Endothelial cell of umbilical vein (primary cell): ENCODE measurements around the gene SEMA7A. TPM values are rescaled to one million over a fixed set of nuclear protein-coding genes. Genes with fewer than 3 reads are reported as not detected.

Source experiments
- BruUV-seq: library from RNA; stranded (reverse); fragments of 400-500 nt; replicated peaks from 2 replicates; lab custom pipeline; 2021; lab: Mats Ljungman, UMichigan
- CTCF ChIA-PET: fragments of 300-600, 350-600 bp; sonication (Branson Sonifier 250); formaldehyde crosslinking; loops from one replicate; lab custom pipeline; 2021; ENCODE audit warnings: antibody characterized with exemption, inconsistent platforms; lab: Charles Lee
- POLR2A ChIA-PET: fragments of 300-600, 350-600 bp; sonication (Branson Sonifier 250); formaldehyde crosslinking; loops from one replicate; lab custom pipeline; 2021; ENCODE audit warnings: antibody characterized with exemption, inconsistent platforms; lab: Charles Lee
- DNase-seq: peaks from one replicate; pipeline ENCODE4 v3.0.0-alpha.2; 2011; ENCODE audit warnings: low read depth, low spot score
- FAIRE-seq: peaks from 2 replicates; lab custom pipeline; 2011; peaks lifted over from hg19 to GRCh38; lab: Jason Lieb, UNC
- H2AFZ ChIP-seq: 2 replicates; pipeline ENCODE4 v1.6.0; 2012; ENCODE audit warnings: low read depth, low read length, control low read depth, inconsistent platforms
- H3K27ac ChIP-seq: 2 replicates; pipeline ENCODE4 v1.5.1; 2011; ENCODE audit warnings: low read depth, mild to moderate bottlenecking, control low read depth, low read length, moderate library complexity; ENCODE audit not compliant: insufficient read depth
- H3K27me3 ChIP-seq, 2 experiments: 2 replicates each; pipeline versions ENCODE4 v1.6.0 to v1.6.1; 2011; ENCODE audit warnings: low read length in 2 of 2, mixed read lengths in 1 of 2; ENCODE audit not compliant: control insufficient read depth in 2 of 2, insufficient read depth in 2 of 2
- H3K36me3 ChIP-seq, 2 experiments: 2 replicates in 1 of 2; 3 replicates in 1 of 2; pipeline ENCODE4 v1.5.1; 2011; ENCODE audit warnings: low read length in 2 of 2, mild to moderate bottlenecking in 1 of 2, moderate library complexity in 1 of 2; ENCODE audit not compliant: control insufficient read depth in 2 of 2, insufficient read depth in 2 of 2; ENCODE audit errors: extremely low read depth in 1 of 2
- H3K4me1 ChIP-seq: 3 replicates; pipeline ENCODE4 v1.5.1; 2011; ENCODE audit warnings: mild to moderate bottlenecking, low read length; ENCODE audit not compliant: control insufficient read depth, insufficient read depth; ENCODE audit errors: extremely low read depth
- H3K4me2 ChIP-seq: 2 replicates; pipeline ENCODE4 v1.6.1; 2011; ENCODE audit warnings: low read length, control low read depth, mixed read lengths; ENCODE audit not compliant: insufficient read depth
- H3K4me3 ChIP-seq, 3 experiments: fragments of 200-600 bp in 1 of 3; sonication (generic), shearing (Covaris generic) in 1 of 3; replicated peaks in 1 of 3; 2 replicates each; pipeline ENCODE4 v1.5.1; 2011 to 2016; ENCODE audit warnings: control low read depth in 3 of 3, low read length in 3 of 3, mild to moderate bottlenecking in 2 of 3, inconsistent platforms in 1 of 3, low read depth in 1 of 3, moderate library complexity in 1 of 3; ENCODE audit not compliant: insufficient read depth in 1 of 3
- H3K79me2 ChIP-seq: 2 replicates; pipeline ENCODE4 v1.6.0; 2012; ENCODE audit warnings: low read length, inconsistent platforms; ENCODE audit not compliant: control insufficient read depth, insufficient read depth
- H3K9ac ChIP-seq: replicated peaks from 2 replicates; pipeline ENCODE3; 2011; ENCODE audit warnings: low read length, control low read depth; ENCODE audit not compliant: insufficient read depth; ENCODE audit errors: extremely low read depth
- H3K9me1 ChIP-seq: replicated peaks from 3 replicates; pipeline ENCODE4 v1.6.0; 2011; ENCODE audit warnings: mild to moderate bottlenecking, low read length; ENCODE audit not compliant: control insufficient read depth, insufficient read depth; ENCODE audit errors: extremely low read depth
- H3K9me3 ChIP-seq: replicated peaks from 2 replicates; pipeline ENCODE4 v1.5.1; 2012; ENCODE audit warnings: low read length, inconsistent platforms; ENCODE audit not compliant: control insufficient read depth, insufficient read depth
- H4K20me1 ChIP-seq: replicated peaks from 2 replicates; pipeline ENCODE3; 2011; ENCODE audit warnings: mild to moderate bottlenecking, low read length; ENCODE audit not compliant: control insufficient read depth, insufficient read depth; ENCODE audit errors: extremely low read depth
- FOS ChIP-seq: IDR thresholded peaks from 2 replicates; pipeline ENCODE4 v1.6.1; 2011; ENCODE audit warnings: mild to moderate bottlenecking, low read length, moderate library complexity, borderline replicate concordance; ENCODE audit not compliant: insufficient read depth
- MYC ChIP-seq: IDR thresholded peaks from one replicate; pipeline ENCODE4 v1.6.1; 2011; ENCODE audit warnings: mild to moderate bottlenecking, low read depth, low read length
- POLR2AphosphoS5 ChIP-seq: IDR thresholded peaks from 2 replicates; pipeline ENCODE4 v1.6.1; 2012; ENCODE audit warnings: low read depth, mild to moderate bottlenecking, control low read depth, low read length, moderate library complexity; ENCODE audit not compliant: insufficient read depth
- dilution Hi-C: fragments of 300-500 bp; cut with MboI; formaldehyde crosslinking; loops from one replicate; pipeline ENCODE4 v1.15.0; 2019; ENCODE audit warnings: low sequenced_read_pairs; ENCODE audit not compliant: extremely low pct_ligation_motif_present
- intact Hi-C: fragments of 100-400 bp; cut with micrococcal nuclease; formaldehyde crosslinking; loops from one replicate; pipeline ENCODE4 v1.10.0; 2022
- polyA plus RNA-seq, 4 experiments: library from polyadenylated mRNA; depleted of rRNA in 3 of 4; stranded (reverse) in 3 of 4; unstranded in 1 of 4; fragments of >200 nt; gene quantifications; 2 replicates each; pipeline versions ENCODE4 v1.2.1 to v1.2.3, GENCODE V29; 2011 to 2012; ENCODE audit warnings: missing spikeins in 1 of 4
- total RNA-seq: library from RNA; stranded (reverse); gene quantifications from 2 replicates; pipeline ENCODE4 v1.2.3, GENCODE V29; 2021

SEMA7A gene
- total and polyA plus RNA-seq, 2 donors (not counting 3 experiments of a cell fraction or from before 2014, with no cell fraction given) = 1.7 to 2.0 TPM

DNA sequence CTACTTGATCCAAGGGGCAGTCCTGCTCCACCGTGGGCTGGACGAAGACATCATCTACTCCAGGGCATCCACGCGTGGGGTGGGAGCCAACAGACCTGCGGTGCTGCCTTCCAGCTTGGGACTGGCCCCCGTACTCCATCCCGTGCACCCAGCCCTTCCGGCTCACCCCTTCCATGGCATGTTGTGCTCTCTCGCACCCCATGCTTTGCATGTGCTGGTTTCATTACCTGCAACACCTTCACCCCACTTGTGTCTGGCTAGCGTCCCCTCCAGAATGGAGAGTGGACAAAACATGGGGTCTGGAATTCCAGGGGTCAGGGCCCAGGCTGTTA is 30.2 kb downstream of the SEMA7A start:
- dilution Hi-C loops = no loop called here
- no peak overlapping the region for H3K27ac ChIP-seq
- H3K4me1 ChIP-seq = peaks cover 6% of the 10 kb centered on the region
- no peaks in the 10 kb centered on the region for H3K36me3 ChIP-seq
- intact Hi-C loops = loop anchor here (2.0 kb wide), 1 partner anchor 21 kb away; no protein-coding TSS in a partner anchor
- no peak overlapping the region for H3K9ac ChIP-seq
- no peaks in the 10 kb centered on the region for H3K9me3 ChIP-seq
- H3K9me1 ChIP-seq = no peaks in the 10 kb centered on the region
- FAIRE-seq (no peak), DNase-seq (no peak)
- POLR2A ChIA-PET = no interaction called here
- peaks cover 0 to 17% of the 10 kb centered on the region in 2 experiments for H3K27me3 ChIP-seq
- no peak overlapping the region for H3K4me2 ChIP-seq
- H4K20me1 ChIP-seq = no peaks in the 10 kb centered on the region
- no TSS peak for BruUV-seq
- CTCF ChIA-PET = interaction anchor here (0.8 to 1.9 kb wide), 3 partner anchors 15 to 21 kb away, joined by 3 to 7 read pairs (median 7); no protein-coding TSS in a partner anchor
- H2AFZ ChIP-seq = no peak overlapping the region
- TF ChIP-seq FOS = no peak
- no peak for TF ChIP-seq POLR2AphosphoS5
- H3K4me3 ChIP-seq = no peak overlapping the region
- no peaks in the 10 kb centered on the region for H3K79me2 ChIP-seq

GRCh38 chr15:74402873-74403587 is 30.7 kb downstream of the SEMA7A start:
- no TSS peak for BruUV-seq
- ChIA-PET CTCF (interaction anchor here (0.9 to 1.9 kb wide), 5 partner anchors 10 to 34 kb away, joined by 3 to 7 read pairs (median 5); no protein-coding TSS in a partner anchor), POLR2A (no interaction called here)
- H3K4me2 ChIP-seq = no peak overlapping the region
- no peaks in the 10 kb centered on the region for H3K36me3 ChIP-seq
- intact Hi-C loops = loop anchor here (2.0 kb wide), 1 partner anchor 20 kb away; no protein-coding TSS in a partner anchor
- H3K79me2 ChIP-seq = no peaks in the 10 kb centered on the region
- DNase-seq = no peak
- no peak overlapping the region for H3K27ac ChIP-seq
- H3K27me3 ChIP-seq = peaks cover 0 to 17% of the 10 kb centered on the region in 2 experiments
- H3K9me3 ChIP-seq = no peaks in the 10 kb centered on the region
- FAIRE-seq = no peak
- no peaks in the 10 kb centered on the region for H3K9me1 ChIP-seq
- H4K20me1 ChIP-seq = no peaks in the 10 kb centered on the region
- H3K4me3 ChIP-seq = no peak overlapping the region
- H2AFZ ChIP-seq = no peak overlapping the region
- H3K9ac ChIP-seq = no peak overlapping the region
- dilution Hi-C loops = no loop called here
- peaks cover 6% of the 10 kb centered on the region for H3K4me1 ChIP-seq
- no peak for TF ChIP-seq MYC
